ENCODE results near the gene NPHP4. TPM values are rescaled to one million over a fixed set of nuclear protein-coding genes. Genes with fewer than 3 reads are reported as not detected.

Gene NPHP4
- total and polyA plus RNA-seq, 9 donors, result 1.9 to 6.4 (median 4.2) TPM

DNA sequence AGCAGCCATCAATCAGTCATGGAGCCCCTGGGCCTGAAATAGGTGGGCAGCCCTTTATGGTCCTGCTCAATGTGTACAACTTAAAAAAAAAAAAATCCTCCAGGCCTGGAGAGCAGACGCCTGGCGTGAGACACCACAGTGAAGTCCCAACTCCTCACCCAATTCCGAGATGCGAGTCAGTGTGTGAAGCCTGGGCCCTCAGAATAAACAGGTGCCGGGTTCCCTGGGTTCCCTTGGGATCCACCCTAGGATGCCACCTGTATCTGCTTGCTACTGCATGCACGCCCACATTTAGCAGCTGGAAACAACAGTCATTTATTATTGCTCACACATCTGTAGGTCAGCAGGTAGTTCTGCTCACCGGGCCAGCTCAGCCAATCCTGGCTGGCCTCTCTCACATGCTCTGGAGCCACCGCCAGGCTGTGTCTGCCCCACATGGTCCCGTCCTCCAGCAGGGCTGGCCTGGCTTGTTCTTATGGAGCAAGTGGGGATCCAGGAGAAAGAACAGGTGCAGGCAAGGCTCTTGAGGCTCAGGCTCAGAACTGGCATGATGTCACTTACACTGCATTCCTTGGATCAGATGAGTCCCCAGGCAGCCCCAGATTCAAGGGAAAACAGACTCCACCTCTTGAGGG, 172.7 kb downstream of the NPHP4 start:
- peak; percentile 22 for DNase-seq
- Histone ChIP-seq H3K4me1 (ENCODE audit: control insufficient read depth, insufficient read depth, low read length) (peaks cover 38% of the 10 kb centered on the region), H3K27me3 (ENCODE audit: control insufficient read depth, insufficient read depth, low read length) (no peaks in the 10 kb centered on the region), H3K27ac (ENCODE audit: low read length) (peak overlapping the region; percentile 3), H3K4me3 (ENCODE audit: low read length) (no peak overlapping the region), H3K9me3 (replicated peaks; ENCODE audit: control insufficient read depth, low read depth, low read length) (no peaks in the 10 kb centered on the region), H3K36me3 (ENCODE audit: control insufficient read depth, insufficient read depth, low read length) (no peaks in the 10 kb centered on the region)
- 70% methylated on average over 9 of the region's 9 CpGs for WGBS (ENCODE audit: insufficient coverage)

DNA sequence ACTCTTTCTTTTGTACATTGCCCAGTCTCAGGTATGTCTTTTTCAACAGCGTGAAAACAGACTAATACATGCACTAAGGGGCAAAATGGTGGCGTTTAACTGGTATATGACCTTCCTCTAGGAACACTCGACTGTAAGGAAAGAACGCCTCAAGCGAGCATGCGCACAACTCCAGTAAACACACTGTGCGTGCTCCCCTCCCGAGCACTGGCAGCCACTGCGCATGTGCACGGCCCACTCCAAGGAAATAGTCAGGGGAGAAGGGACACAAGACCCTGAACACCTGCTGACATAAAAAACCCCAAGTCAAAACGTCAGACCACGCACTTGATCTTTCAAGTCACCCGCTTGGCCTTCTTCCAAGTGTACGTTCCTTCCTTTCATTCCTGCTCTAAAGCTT, 173.5 kb downstream of the NPHP4 start:
- 64% methylated on average over 12 of the region's 14 CpGs for WGBS (ENCODE audit: insufficient coverage)
- Histone ChIP-seq H3K4me3 (ENCODE audit: low read length) (no peak overlapping the region), H3K9me3 (replicated peaks; ENCODE audit: control insufficient read depth, low read depth, low read length) (no peaks in the 10 kb centered on the region), H3K4me1 (ENCODE audit: control insufficient read depth, insufficient read depth, low read length) (peaks cover 38% of the 10 kb centered on the region), H3K27ac (ENCODE audit: low read length) (no peak overlapping the region), H3K36me3 (ENCODE audit: control insufficient read depth, insufficient read depth, low read length) (no peaks in the 10 kb centered on the region), H3K27me3 (ENCODE audit: control insufficient read depth, insufficient read depth, low read length) (peaks cover 6% of the 10 kb centered on the region)
- DNase-seq, result peak; percentile 22

GRCh38 chr1:5815716-5816115, 176.5 kb downstream of the NPHP4 start:
- Histone ChIP-seq H3K9me3 (replicated peaks; ENCODE audit: control insufficient read depth, low read depth, low read length) (no peaks in the 10 kb centered on the region), H3K4me1 (ENCODE audit: control insufficient read depth, insufficient read depth, low read length) (peaks cover 38% of the 10 kb centered on the region), H3K4me3 (ENCODE audit: low read length) (no peak overlapping the region), H3K27ac (ENCODE audit: low read length) (no peak overlapping the region), H3K36me3 (ENCODE audit: control insufficient read depth, insufficient read depth, low read length) (no peaks in the 10 kb centered on the region), H3K27me3 (ENCODE audit: control insufficient read depth, insufficient read depth, low read length) (peaks cover 6% of the 10 kb centered on the region)
- DNase-seq, result no peak
- no CpG with 5 or more reads among the region's 4 CpGs for WGBS (ENCODE audit: insufficient coverage)

- DNase-seq, result no peak
- Histone ChIP-seq H3K9me3 (replicated peaks; ENCODE audit: control insufficient read depth, low read depth, low read length) (no peaks in the 10 kb centered on the region), H3K4me3 (ENCODE audit: low read length) (no peak overlapping the region), H3K27ac (ENCODE audit: low read length) (no peak overlapping the region), H3K36me3 (ENCODE audit: control insufficient read depth, insufficient read depth, low read length) (no peaks in the 10 kb centered on the region), H3K27me3 (ENCODE audit: control insufficient read depth, insufficient read depth, low read length) (peaks cover 6% of the 10 kb centered on the region), H3K4me1 (ENCODE audit: control insufficient read depth, insufficient read depth, low read length) (peaks cover 36% of the 10 kb centered on the region)
- 20% methylated on average over 1 of the region's 2 CpGs for WGBS (ENCODE audit: insufficient coverage)
Measured at GRCh38 chr1:5815211-5815610, 177.0 kb downstream of the NPHP4 start.

DNA sequence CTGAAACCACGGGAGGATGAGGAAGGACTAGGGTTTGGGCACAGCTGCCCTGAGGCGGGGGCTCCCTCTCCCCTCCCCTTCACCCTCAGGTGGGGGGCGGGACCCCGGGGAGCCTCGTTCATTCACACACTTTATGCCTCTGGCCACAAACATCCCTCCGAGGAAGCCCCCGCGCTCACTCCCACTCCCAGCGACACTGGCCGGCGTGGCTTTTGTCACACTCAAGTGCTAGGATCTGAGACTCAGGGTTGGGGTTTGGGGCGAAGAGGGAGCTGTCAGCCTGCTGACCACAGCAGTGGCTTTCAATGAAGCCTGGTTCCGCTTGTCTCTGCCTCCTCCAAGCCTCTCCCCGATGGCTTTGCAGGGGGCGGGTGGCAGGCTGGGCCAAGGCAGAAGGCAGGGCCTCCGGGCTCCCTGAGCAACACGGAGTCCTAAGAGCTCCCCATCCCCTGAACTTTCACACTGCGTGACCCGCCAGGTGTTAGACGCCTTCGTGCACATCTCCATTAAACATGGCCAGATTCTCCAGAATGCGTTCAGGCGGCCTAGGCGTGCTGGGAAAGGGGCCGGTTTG, 178.1 kb downstream of the NPHP4 start:
- H3K4me3 ChIP-seq (ENCODE audit: low read length), result no peak overlapping the region
- H3K4me1 ChIP-seq (ENCODE audit: control insufficient read depth, insufficient read depth, low read length), result peaks cover 26% of the 10 kb centered on the region
- H3K9me3 ChIP-seq (replicated peaks; ENCODE audit: control insufficient read depth, low read depth, low read length), result no peaks in the 10 kb centered on the region
- peaks cover 6% of the 10 kb centered on the region for H3K27me3 ChIP-seq (ENCODE audit: control insufficient read depth, insufficient read depth, low read length)
- no peak for DNase-seq
- no peaks in the 10 kb centered on the region for H3K36me3 ChIP-seq (ENCODE audit: control insufficient read depth, insufficient read depth, low read length)
- no peak overlapping the region for H3K27ac ChIP-seq (ENCODE audit: low read length)
- WGBS (ENCODE audit: insufficient coverage), result 69% methylated on average over 10 of the region's 25 CpGs

GRCh38 chr1:5813480-5813879, 178.7 kb downstream of the NPHP4 start:
- H3K27ac ChIP-seq (ENCODE audit: low read length), result no peak overlapping the region
- no peak for DNase-seq
- H3K4me3 ChIP-seq (ENCODE audit: low read length), result no peak overlapping the region
- H3K27me3 ChIP-seq (ENCODE audit: control insufficient read depth, insufficient read depth, low read length), result peaks cover 6% of the 10 kb centered on the region
- no peaks in the 10 kb centered on the region for H3K9me3 ChIP-seq (replicated peaks; ENCODE audit: control insufficient read depth, low read depth, low read length)
- H3K4me1 ChIP-seq (ENCODE audit: control insufficient read depth, insufficient read depth, low read length), result peaks cover 20% of the 10 kb centered on the region
- WGBS (ENCODE audit: insufficient coverage), result 60% methylated on average over 1 of the region's 8 CpGs
- H3K36me3 ChIP-seq (ENCODE audit: control insufficient read depth, insufficient read depth, low read length), result no peaks in the 10 kb centered on the region

Other genes starting within 250 kb of the NPHP4 start
- gene KCNAB2, start 53.5 kb upstream of the NPHP4 start, total RNA-seq, result 2.4 TPM
- 1 to 10 TPM; 3.8 to 7.8 (median 5.4) TPM for gene KCNAB2, start 53.5 kb upstream of the NPHP4 start, polyA plus RNA-seq (ENCODE audit: insufficient read depth in 1 of 8, insufficient read length in 8 of 8, low replicate concordance in 1 of 8)
- 0.09 TPM for gene CHD5, start 187.9 kb upstream of the NPHP4 start, total RNA-seq
- under 1 TPM; 0.11 to 0.26 (median 0.19) TPM for gene CHD5, start 187.9 kb upstream of the NPHP4 start, polyA plus RNA-seq (ENCODE audit: insufficient read depth in 1 of 8, insufficient read length in 8 of 8, low replicate concordance in 1 of 8)
- gene RPL22, start 207.2 kb upstream of the NPHP4 start, total RNA-seq, result 581 TPM
- 100 to 1,000 TPM; 487 to 828 (median 601) TPM for gene RPL22, start 207.2 kb upstream of the NPHP4 start, polyA plus RNA-seq (ENCODE audit: insufficient read depth in 1 of 8, insufficient read length in 8 of 8, low replicate concordance in 1 of 8)
- 16.4 TPM for gene RNF207, start 213.7 kb upstream of the NPHP4 start, total RNA-seq
- gene RNF207, start 213.7 kb upstream of the NPHP4 start, polyA plus RNA-seq (ENCODE audit: insufficient read depth in 1 of 8, insufficient read length in 8 of 8, low replicate concordance in 1 of 8), result 10 to 100 TPM; 13.4 to 41.6 (median 24.0) TPM
- gene ICMT, start 243.5 kb upstream of the NPHP4 start, total RNA-seq, result 38.6 TPM
- gene ICMT, start 243.5 kb upstream of the NPHP4 start, polyA plus RNA-seq (ENCODE audit: insufficient read depth in 1 of 8, insufficient read length in 8 of 8, low replicate concordance in 1 of 8), result 10 to 100 TPM; 33.1 to 47.8 (median 40.2) TPM

Measured in muscle of leg (tissue), 11 donors.